Ovary (tissue), 3 donors: ENCODE data around the gene CWC27.

Experiments
- CTCF ChIP-seq, 3 donors: fragments of 450-650 bp in 2 of 3; fragments of 200-600 bp in 1 of 3; IDR thresholded peaks; one replicate each; pipeline versions ENCODE4 v1.5.1 to v1.8.0; 2016 to 2022; ENCODE audit warnings: antibody characterized with exemption in 3 of 3, mild to moderate bottlenecking in 1 of 3
- EP300 ChIP-seq: sonication (generic); formaldehyde crosslinking; IDR thresholded peaks from one replicate; pipeline ENCODE4 v1.6.1; 2017; ENCODE audit warnings: antibody characterized with exemption
- POLR2A ChIP-seq: fragments of 450-650 bp; IDR thresholded peaks from one replicate; pipeline ENCODE4 v1.6.1; 2017; ENCODE audit warnings: antibody characterized with exemption, mild to moderate bottlenecking, moderate library complexity
- donor health status: DM: no; HTN: no; CAD: no.

GRCh38 chr5:64749385-64749784 is 19.3 kb upstream of the CWC27 start:
- TF ChIP-seq CTCF (IDR thresholded peaks at IDR 0.05) (no peak), POLR2A (no peak), EP300 (no peak)
